Lung (tissue), 12 donors: ENCODE results near the gene CXCR4. TPM values are rescaled to one million over a fixed set of nuclear protein-coding genes. Genes with fewer than 3 reads are reported as not detected.
A peak's percentile ranks its signal among the peaks of the same experiment; 100 is the strongest.

Source experiments
- ATAC-seq: fragments of 200-7000 bp; cut with Tn5 transposase; one replicate; pipeline ENCODE4 v1.9.1; 2020; ENCODE audit warnings: moderate number of reproducible peaks; ENCODE audit not compliant: insufficient read depth, low FRiP score
- DNase-seq, 3 donors: peaks; one replicate each; pipeline ENCODE4 v3.0.0-alpha.2; 2013 to 2017
- H3K27ac ChIP-seq, 2 donors: one replicate each; pipeline ENCODE4 v1.5.1; 2013; ENCODE audit warnings: mild to moderate bottlenecking in 2 of 2, moderate library complexity in 2 of 2, control low read depth in 1 of 2, inconsistent platforms in 1 of 2, low read depth in 1 of 2, low read length in 1 of 2
- H3K27me3 ChIP-seq, 3 donors: one replicate each; pipeline ENCODE4 v1.5.1; 2013; ENCODE audit warnings: low read length in 2 of 3; ENCODE audit not compliant: control insufficient read depth in 3 of 3, insufficient read depth in 3 of 3
- H3K36me3 ChIP-seq, 4 donors: one replicate each; pipeline ENCODE4 v1.5.1; 2013; ENCODE audit warnings: low read length in 4 of 4, mild to moderate bottlenecking in 1 of 4, moderate library complexity in 1 of 4; ENCODE audit not compliant: control insufficient read depth in 4 of 4, insufficient read depth in 4 of 4
- H3K4me1 ChIP-seq, 5 donors: one replicate each; pipeline ENCODE4 v1.5.1; 2013; ENCODE audit warnings: low read length in 5 of 5, mild to moderate bottlenecking in 2 of 5, moderate library complexity in 1 of 5; ENCODE audit not compliant: control insufficient read depth in 5 of 5, insufficient read depth in 5 of 5
- H3K4me3 ChIP-seq: one replicate; pipeline ENCODE4 v1.5.1; 2013; ENCODE audit warnings: mild to moderate bottlenecking, control low read depth, moderate library complexity
- H3K9ac ChIP-seq, 2 donors: one replicate each; pipeline ENCODE4 v1.5.1; 2013; ENCODE audit warnings: low read length in 2 of 2, control low read depth in 1 of 2; ENCODE audit not compliant: insufficient read depth in 1 of 2
- H3K9me3 ChIP-seq, 4 donors: one replicate each; pipeline ENCODE4 v1.5.1; 2013; ENCODE audit warnings: low read length in 3 of 4, mild to moderate bottlenecking in 1 of 4, moderate library complexity in 1 of 4; ENCODE audit not compliant: control insufficient read depth in 4 of 4, insufficient read depth in 3 of 4
- WGBS, 2 donors: extraction: QIAGEN DNeasy Blood & Tissue Kit; methylation state at CpG; one replicate each; pipeline ENCODE4 v1.1.7; 2013; 5-methylcytosine and 5-hydroxymethylcytosine counted together
- polyA plus RNA-seq, 2 donors: library from polyadenylated mRNA; stranded (reverse); fragments of 200-250 nt; gene quantifications; one replicate each; pipeline ENCODE4 v1.2.1, GENCODE V29; 2013
- total RNA-seq, 2 donors: library from RNA; depleted of rRNA in 1 of 2; stranded (reverse); fragments of >200 nt in 1 of 2; gene quantifications; one replicate each; pipeline ENCODE4 v1.2.1, GENCODE V29; 2014 to 2021
- TF ChIP-seq, protein P1 (sequence below): IDR thresholded peaks from 2 replicates; pipeline ENCODE4 v1.5.1; 2012; ENCODE audit warnings: mild to moderate bottlenecking; ENCODE audit errors: control extremely low read depth, extremely low read depth
- donor health status: control.
- donor health status: control.
- donor health status: Bipolar disorder and iron deficiency.
- donor health status: healthy.
- donor health status: DM: yes; HTN: yes; CAD: no.

Gene CXCR4
- total and polyA plus RNA-seq, 4 donors, result 17.5 to 214 (median 73.1) TPM

GRCh38 chr2:136133586-136133985 lies 15.6 kb upstream of the CXCR4 start:
- no peak for ATAC-seq
- Histone ChIP-seq H3K27me3 (no peaks in the 10 kb centered on the region), H3K4me1 (peaks cover 0 to 10% (median 0%) of the 10 kb centered on the region in 5 donors), H3K9ac (no peak overlapping the region), H3K36me3 (no peaks in the 10 kb centered on the region), H3K27ac (no peak overlapping the region), H3K9me3 (no peaks in the 10 kb centered on the region), H3K4me3 (no peak overlapping the region)
- 91% methylated on average over 5 of the region's 5 CpGs for WGBS, 2 donors
- TF ChIP-seq, protein P1, sequence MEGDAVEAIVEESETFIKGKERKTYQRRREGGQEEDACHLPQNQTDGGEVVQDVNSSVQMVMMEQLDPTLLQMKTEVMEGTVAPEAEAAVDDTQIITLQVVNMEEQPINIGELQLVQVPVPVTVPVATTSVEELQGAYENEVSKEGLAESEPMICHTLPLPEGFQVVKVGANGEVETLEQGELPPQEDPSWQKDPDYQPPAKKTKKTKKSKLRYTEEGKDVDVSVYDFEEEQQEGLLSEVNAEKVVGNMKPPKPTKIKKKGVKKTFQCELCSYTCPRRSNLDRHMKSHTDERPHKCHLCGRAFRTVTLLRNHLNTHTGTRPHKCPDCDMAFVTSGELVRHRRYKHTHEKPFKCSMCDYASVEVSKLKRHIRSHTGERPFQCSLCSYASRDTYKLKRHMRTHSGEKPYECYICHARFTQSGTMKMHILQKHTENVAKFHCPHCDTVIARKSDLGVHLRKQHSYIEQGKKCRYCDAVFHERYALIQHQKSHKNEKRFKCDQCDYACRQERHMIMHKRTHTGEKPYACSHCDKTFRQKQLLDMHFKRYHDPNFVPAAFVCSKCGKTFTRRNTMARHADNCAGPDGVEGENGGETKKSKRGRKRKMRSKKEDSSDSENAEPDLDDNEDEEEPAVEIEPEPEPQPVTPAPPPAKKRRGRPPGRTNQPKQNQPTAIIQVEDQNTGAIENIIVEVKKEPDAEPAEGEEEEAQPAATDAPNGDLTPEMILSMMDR, result no peak
- DNase-seq, result no peak

DNA sequence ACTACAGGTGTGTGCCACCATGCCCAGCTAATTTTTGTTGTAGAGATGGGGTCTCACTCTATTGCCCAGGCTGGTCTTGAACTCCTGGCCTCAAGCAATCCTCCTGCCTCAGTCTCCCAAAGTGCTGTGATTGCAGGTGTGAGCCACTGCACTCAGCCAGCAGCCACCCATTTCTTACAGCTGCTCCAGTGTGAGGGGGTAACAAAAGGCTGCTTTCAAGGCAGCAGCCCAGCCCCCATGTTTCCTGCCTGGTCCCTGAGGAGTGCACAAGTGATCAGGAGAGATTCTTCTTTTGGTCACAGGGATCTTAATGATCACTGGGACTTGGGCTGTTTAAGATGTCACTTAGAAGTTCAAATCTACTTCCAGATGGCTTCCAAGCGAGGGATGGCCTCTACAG lies 15.2 kb upstream of the CXCR4 start:
- Histone ChIP-seq H3K27ac (no peak overlapping the region), H3K36me3 (no peaks in the 10 kb centered on the region), H3K4me3 (no peak overlapping the region), H3K9me3 (no peaks in the 10 kb centered on the region), H3K9ac (no peak overlapping the region), H3K4me1 (peaks cover 0 to 10% (median 0%) of the 10 kb centered on the region in 5 donors), H3K27me3 (no peaks in the 10 kb centered on the region)
- ATAC-seq, result no peak
- 94 to 100% methylated on average over 1 of the region's 1 CpG for WGBS, 2 donors
- TF ChIP-seq, protein P1, result no peak
- DNase-seq, result no peak

DNA sequence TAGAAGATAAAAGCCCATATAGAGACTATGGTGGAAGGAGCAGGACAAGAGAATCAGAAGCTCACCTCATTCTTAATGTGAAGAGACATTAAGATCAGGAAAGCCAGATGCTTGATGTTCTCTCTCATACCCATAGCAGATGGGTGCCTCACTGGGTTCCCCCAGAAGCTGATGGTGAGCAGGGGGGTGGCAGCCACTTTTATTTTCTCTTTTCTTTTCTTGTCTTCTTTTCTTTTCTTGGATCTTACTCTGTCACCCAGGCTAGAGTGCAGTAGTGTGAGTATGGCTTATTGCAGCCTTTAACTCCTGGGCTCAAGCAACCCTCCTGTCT lies 14.8 kb upstream of the CXCR4 start:
- ATAC-seq (no peak), DNase-seq (no peak)
- no peaks in the 10 kb centered on the region for H3K9me3 ChIP-seq
- no peaks in the 10 kb centered on the region for H3K27me3 ChIP-seq
- H3K27ac ChIP-seq, result no peak overlapping the region
- H3K36me3 ChIP-seq, result no peaks in the 10 kb centered on the region
- H3K4me3 ChIP-seq, result no peak overlapping the region
- no peak overlapping the region for H3K9ac ChIP-seq
- peaks cover 0 to 10% (median 0%) of the 10 kb centered on the region in 5 donors for H3K4me1 ChIP-seq
- TF ChIP-seq, protein P1, result no peak

DNA sequence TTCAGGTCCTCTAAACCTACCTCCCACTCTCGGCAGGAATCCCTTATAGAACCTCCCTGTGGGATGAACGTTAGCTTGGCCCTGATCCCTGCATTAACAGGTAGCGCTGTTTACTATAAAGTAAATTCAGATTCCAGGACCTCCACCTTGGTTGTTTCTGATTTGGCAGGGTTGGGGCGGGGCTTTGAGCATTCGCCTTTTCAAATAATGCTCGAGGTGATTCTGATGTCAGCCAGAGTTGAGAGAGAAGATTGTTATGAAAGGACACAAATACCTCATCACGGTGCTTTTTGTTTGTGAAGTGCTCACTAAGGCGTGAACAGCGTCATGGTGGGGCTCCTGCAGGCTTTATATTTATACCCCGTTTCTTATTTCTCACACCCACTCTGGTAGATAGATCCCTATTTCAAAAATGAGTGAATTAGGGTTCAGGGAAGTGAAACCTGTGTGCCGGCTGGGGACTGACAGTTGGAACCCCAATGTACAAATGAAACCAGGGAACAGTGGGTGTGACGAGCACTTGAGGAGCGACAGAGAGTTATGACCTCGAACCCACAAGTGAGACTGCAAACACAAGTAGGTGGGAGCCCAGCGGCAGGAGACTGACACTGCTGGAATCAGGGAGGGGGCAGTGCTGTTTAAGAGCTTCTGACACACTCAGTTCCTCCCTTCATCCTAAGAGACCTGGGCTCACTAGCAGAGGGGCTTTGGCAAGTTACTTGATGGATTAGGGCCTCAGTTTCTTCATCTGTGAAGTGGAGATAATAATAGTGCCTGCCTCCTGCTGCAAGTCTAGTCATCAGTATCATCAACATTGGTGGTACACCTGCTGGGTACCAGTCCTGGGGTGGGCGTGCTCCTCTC lies 14.2 kb upstream of the CXCR4 start:
- Histone ChIP-seq H3K27me3 (no peaks in the 10 kb centered on the region), H3K36me3 (no peaks in the 10 kb centered on the region), H3K4me3 (no peak overlapping the region), H3K9me3 (no peaks in the 10 kb centered on the region), H3K27ac (peak overlapping the region in 1 of 2 donors; percentile 51), H3K4me1 (peaks cover 0 to 8% (median 0%) of the 10 kb centered on the region in 5 donors), H3K9ac (no peak overlapping the region)
- TF ChIP-seq, protein P1, result no peak
- 52 to 59% methylated on average over 16 of the region's 16 CpGs for WGBS, 2 donors
- no peak for ATAC-seq
- no peak for DNase-seq
